Natural killer cell (primary cell): ENCODE data around the gene CDH13. TPM values are rescaled to one million over a fixed set of nuclear protein-coding genes. Genes with fewer than 3 reads are reported as not detected.

Experiments used
- ATAC-seq, 3 donors: fragments of 150-1000 bp in 2 of 3; fragments of 200-7000 bp in 1 of 3; cut with Tn5 transposase; 1 replicate in 1 of 3; 2 replicates in 2 of 3; pipeline ENCODE4 v1.10.0; 2021; ENCODE audit warnings: mild to moderate bottlenecking in 2 of 3, moderate library complexity in 2 of 3
- DNase-seq, 2 donors: peaks; one replicate each; pipeline versions ENCODE4 v3.0.0 to v3.0.0-alpha.2; 2013 to 2021; ENCODE audit warnings: mixed read lengths in 1 of 2
- H3K27ac ChIP-seq: one replicate; pipeline ENCODE4 v1.5.1; 2013; ENCODE audit warnings: mild to moderate bottlenecking, low read length
- H3K27me3 ChIP-seq: one replicate; pipeline ENCODE4 v1.6.1; 2013; ENCODE audit warnings: low read length; ENCODE audit not compliant: control insufficient read depth, insufficient read depth
- H3K36me3 ChIP-seq: one replicate; pipeline ENCODE4 v1.6.1; 2013; ENCODE audit warnings: low read length; ENCODE audit not compliant: control insufficient read depth, insufficient read depth
- H3K4me1 ChIP-seq: one replicate; pipeline ENCODE4 v1.6.1; 2013; ENCODE audit warnings: low read length; ENCODE audit not compliant: control insufficient read depth, insufficient read depth
- H3K4me3 ChIP-seq: one replicate; pipeline ENCODE4 v1.5.1; 2013; ENCODE audit warnings: low read length
- H3K9me3 ChIP-seq: one replicate; pipeline ENCODE4 v1.6.1; 2013; ENCODE audit warnings: low read length; ENCODE audit not compliant: control insufficient read depth, insufficient read depth
- H3K27ac Mint-ChIP-seq, 2 donors: one replicate each; pipeline ENCODE4 v1.8.0; 2022; ENCODE audit warnings: mild to moderate bottlenecking in 2 of 2, mixed read lengths in 2 of 2, moderate library complexity in 1 of 2
- H3K27me3 Mint-ChIP-seq, 2 donors: one replicate each; pipeline ENCODE4 v1.8.0; 2022; ENCODE audit warnings: low read depth in 2 of 2, mixed read lengths in 2 of 2
- H3K36me3 Mint-ChIP-seq: one replicate; pipeline ENCODE4 v1.8.0; 2022; ENCODE audit warnings: mixed read lengths
- H3K4me1 Mint-ChIP-seq, 2 donors: one replicate each; pipeline ENCODE4 v1.8.0; 2022; ENCODE audit warnings: mixed read lengths in 2 of 2
- H3K4me3 Mint-ChIP-seq: one replicate; pipeline ENCODE4 v1.8.0; 2022; ENCODE audit warnings: mild to moderate bottlenecking, moderate library complexity, mixed read lengths
- H3K9me3 Mint-ChIP-seq, 2 donors: one replicate each; pipeline ENCODE4 v1.8.0; 2022; ENCODE audit warnings: mixed read lengths in 2 of 2
- WGBS: methylation state at CpG from one replicate; pipeline ENCODE4 v1.1.7; 2013; ENCODE audit warnings: missing lambda C conversion rate; ENCODE audit not compliant: insufficient coverage; 5-methylcytosine and 5-hydroxymethylcytosine counted together
- intact Hi-C: fragments of 100-400 bp; cut with micrococcal nuclease; formaldehyde crosslinking; loops from one replicate; pipeline ENCODE4 v1.14.2; 2022
- total RNA-seq, 4 donors: library from RNA; stranded (reverse); fragments of 120-200 nt in 1 of 4; gene quantifications; one replicate each; pipeline versions ENCODE4 v1.2.3 to v1.2.4, GENCODE V29; 2013 to 2022
- TF ChIP-seq, protein P1 (sequence below): fragments of 200-600 bp; IDR thresholded peaks from one replicate; pipeline ENCODE4 v1.8.0; 2022; ENCODE audit warnings: antibody characterized with exemption

Gene CDH13
- total RNA-seq, 3 donors from 2014 or later (not counting 1 experiment from before 2014, with no cell fraction given) = not detected

DNA sequence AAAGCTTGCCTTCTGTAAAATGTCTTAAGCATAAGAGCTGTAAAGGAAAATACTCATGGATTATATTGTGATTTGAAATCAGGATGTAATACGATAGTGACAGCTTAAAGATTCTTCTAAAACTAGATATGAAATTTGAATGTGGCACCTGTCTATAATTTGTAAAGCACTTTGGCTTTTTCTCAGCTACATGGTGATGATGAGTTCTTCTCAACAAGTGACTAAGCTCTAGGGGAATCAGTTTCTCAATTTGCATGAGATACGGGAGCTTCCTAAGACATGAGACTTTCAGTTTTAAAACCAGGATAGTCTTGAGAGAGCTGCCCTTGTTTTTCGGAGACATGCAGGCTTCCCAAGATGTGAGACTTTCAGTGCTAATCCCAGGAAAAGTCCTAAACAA, 439.2 kb downstream of the CDH13 start:
- H3K36me3 Mint-ChIP-seq = no peaks in the 10 kb centered on the region
- intact Hi-C loops = loop anchor here (10.0 kb wide), 1 partner anchor 311 kb away; no protein-coding TSS in a partner anchor
- H3K27me3 Mint-ChIP-seq = peaks cover 0 to 7% of the 10 kb centered on the region in 2 donors
- 92% methylated on average over 3 of the region's 3 CpGs for WGBS
- H3K4me3 Mint-ChIP-seq = no peak overlapping the region
- H3K27ac Mint-ChIP-seq = no peak overlapping the region
- H3K36me3 ChIP-seq = no peaks in the 10 kb centered on the region
- TF ChIP-seq, protein P1, sequence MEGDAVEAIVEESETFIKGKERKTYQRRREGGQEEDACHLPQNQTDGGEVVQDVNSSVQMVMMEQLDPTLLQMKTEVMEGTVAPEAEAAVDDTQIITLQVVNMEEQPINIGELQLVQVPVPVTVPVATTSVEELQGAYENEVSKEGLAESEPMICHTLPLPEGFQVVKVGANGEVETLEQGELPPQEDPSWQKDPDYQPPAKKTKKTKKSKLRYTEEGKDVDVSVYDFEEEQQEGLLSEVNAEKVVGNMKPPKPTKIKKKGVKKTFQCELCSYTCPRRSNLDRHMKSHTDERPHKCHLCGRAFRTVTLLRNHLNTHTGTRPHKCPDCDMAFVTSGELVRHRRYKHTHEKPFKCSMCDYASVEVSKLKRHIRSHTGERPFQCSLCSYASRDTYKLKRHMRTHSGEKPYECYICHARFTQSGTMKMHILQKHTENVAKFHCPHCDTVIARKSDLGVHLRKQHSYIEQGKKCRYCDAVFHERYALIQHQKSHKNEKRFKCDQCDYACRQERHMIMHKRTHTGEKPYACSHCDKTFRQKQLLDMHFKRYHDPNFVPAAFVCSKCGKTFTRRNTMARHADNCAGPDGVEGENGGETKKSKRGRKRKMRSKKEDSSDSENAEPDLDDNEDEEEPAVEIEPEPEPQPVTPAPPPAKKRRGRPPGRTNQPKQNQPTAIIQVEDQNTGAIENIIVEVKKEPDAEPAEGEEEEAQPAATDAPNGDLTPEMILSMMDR = no peak
- ATAC-seq (no peak), DNase-seq (no peak)
- H3K27ac ChIP-seq = no peak overlapping the region
- H3K9me3 Mint-ChIP-seq = peaks cover 0 to 5% of the 10 kb centered on the region in 2 donors
- peaks cover 13 to 27% of the 10 kb centered on the region in 2 donors for H3K4me1 Mint-ChIP-seq
- H3K4me1 ChIP-seq = peaks cover 4% of the 10 kb centered on the region
- no peak overlapping the region for H3K4me3 ChIP-seq
- peaks cover 16% of the 10 kb centered on the region for H3K9me3 ChIP-seq
- no peaks in the 10 kb centered on the region for H3K27me3 ChIP-seq

DNA sequence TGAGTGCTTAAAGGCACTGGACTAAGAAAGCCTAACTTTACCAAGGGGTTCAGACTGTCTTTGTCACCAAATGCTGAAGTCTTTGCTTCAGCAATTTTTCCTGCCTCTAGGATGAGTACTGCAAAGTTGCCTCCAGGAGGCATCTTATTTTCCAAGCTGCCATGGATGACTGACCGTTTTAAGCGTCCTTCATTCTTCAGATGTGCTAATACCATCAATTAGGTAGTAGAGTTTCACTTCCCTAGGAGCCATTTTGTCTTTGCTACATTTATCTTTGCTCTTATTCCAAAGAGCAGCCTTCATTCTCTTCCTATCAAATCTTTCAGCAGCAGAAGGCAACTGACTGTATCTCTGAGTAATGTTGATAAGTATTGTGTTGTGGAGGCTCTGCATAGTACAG, 440.1 kb downstream of the CDH13 start:
- peaks cover 16% of the 10 kb centered on the region for H3K9me3 ChIP-seq
- ATAC-seq = peak in 1 of 3 donors; percentile 32
- no peaks in the 10 kb centered on the region for H3K36me3 ChIP-seq
- Mint-ChIP-seq H3K27ac (no peak overlapping the region), H3K4me1 (peaks cover 13 to 27% of the 10 kb centered on the region in 2 donors), H3K36me3 (no peaks in the 10 kb centered on the region), H3K9me3 (peaks cover 0 to 5% of the 10 kb centered on the region in 2 donors), H3K27me3 (peaks cover 0 to 7% of the 10 kb centered on the region in 2 donors), H3K4me3 (no peak overlapping the region)
- no peak overlapping the region for H3K4me3 ChIP-seq
- no peak overlapping the region for H3K27ac ChIP-seq
- WGBS = 100% methylated on average over 2 of the region's 2 CpGs
- H3K27me3 ChIP-seq = no peaks in the 10 kb centered on the region
- TF ChIP-seq, protein P1 = no peak
- peaks cover 4% of the 10 kb centered on the region for H3K4me1 ChIP-seq
- DNase-seq = no peak
- intact Hi-C loops = loop anchor here (10.0 kb wide), 1 partner anchor 312 kb away; no protein-coding TSS in a partner anchor

GRCh38 chr16:83068686-83069085, 441.9 kb downstream of the CDH13 start:
- peaks cover 13 to 21% of the 10 kb centered on the region in 2 donors for H3K4me1 Mint-ChIP-seq
- DNase-seq (no peak), ATAC-seq (no peak)
- no peak overlapping the region for H3K27ac Mint-ChIP-seq
- peaks cover 7% of the 10 kb centered on the region in 2 donors for H3K27me3 Mint-ChIP-seq
- peaks cover 16% of the 10 kb centered on the region for H3K9me3 ChIP-seq
- H3K27ac ChIP-seq = no peak overlapping the region
- TF ChIP-seq, protein P1 = no peak
- H3K36me3 Mint-ChIP-seq = no peaks in the 10 kb centered on the region
- H3K4me1 ChIP-seq = peaks cover 4% of the 10 kb centered on the region
- H3K27me3 ChIP-seq = no peaks in the 10 kb centered on the region
- intact Hi-C loops = loop anchor here (10.0 kb wide), 1 partner anchor 314 kb away; no protein-coding TSS in a partner anchor
- 22% methylated on average over 1 of the region's 1 CpG for WGBS
- H3K4me3 ChIP-seq = no peak overlapping the region
- no peak overlapping the region for H3K4me3 Mint-ChIP-seq
- no peaks in the 10 kb centered on the region for H3K36me3 ChIP-seq
- H3K9me3 Mint-ChIP-seq = peaks cover 0 to 5% of the 10 kb centered on the region in 2 donors
